HG03095 (cell line): Measurements from ENCODE around the gene UGGT2.
"Not testable (repeated sequence)": the region's sequence is repeated elsewhere in the genome, so short reads cannot be mapped to it uniquely, and the experiment has no call there.

Experiments used
- ATAC-seq: cut with Tn5 transposase; IDR thresholded peaks from one replicate; pipeline ENCODE4 v1.9.1; 2021; ENCODE audit warnings: moderate library complexity; ENCODE audit not compliant: unreplicated experiment

Gene UGGT2

DNA sequence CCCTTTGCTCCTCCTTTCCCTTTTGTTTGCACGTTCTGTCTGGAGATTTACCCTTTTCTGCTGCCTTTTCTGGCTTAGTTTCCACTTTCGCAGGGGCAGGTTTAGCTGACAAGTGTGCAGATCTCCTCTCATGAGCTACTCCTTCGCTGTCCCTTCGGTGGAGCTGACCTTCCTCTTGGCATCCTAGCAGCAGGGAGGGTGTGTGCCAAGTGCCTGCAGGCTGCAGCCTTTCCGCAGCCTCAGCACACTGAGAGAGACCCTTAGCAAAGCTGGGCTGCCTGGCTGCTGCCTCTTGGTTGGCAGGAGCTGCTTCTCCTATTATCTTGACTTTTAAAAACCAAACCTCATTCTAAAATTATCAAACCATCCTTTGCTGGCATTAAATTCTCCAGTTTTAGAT lies 243.8 kb downstream of the UGGT2 start:
- no peak for ATAC-seq

DNA sequence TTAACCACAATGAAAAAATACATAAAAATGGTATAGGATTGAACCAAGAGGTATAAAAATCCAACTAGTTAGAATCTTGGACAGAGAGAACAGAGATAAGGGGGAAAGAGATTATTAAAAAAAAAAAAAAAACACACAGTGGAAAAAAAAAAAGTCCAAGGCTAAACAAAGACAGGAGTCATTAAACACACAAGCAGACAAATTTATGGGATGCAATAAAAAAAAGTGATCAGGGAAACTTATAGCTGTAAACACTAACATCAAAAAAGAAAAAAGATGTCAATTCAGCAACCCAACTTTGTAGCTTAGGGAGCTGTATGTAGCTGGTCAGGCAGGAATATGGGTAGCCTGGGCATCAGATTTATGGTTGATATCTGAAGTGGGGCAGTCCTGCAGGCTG lies 247.3 kb downstream of the UGGT2 start:
- no peak for ATAC-seq

DNA sequence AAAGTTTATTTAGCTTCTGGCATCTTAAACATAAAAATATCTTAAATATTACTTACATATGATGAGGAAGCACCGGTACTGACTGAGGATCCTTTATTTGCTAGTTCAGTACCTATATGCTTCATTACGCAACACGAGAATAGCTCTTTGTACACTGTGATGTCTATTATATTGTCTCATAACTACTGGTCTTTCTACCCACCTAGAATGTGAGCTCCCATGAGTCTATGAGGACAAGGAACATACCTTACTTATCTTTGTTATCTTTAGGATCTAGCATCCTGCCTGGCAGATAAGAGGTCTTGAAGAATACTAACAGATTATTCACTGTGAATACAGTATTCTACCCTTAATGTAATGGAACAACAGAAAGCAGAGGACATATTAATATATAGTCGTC lies 251.4 kb downstream of the UGGT2 start:
- no peak for ATAC-seq

DNA sequence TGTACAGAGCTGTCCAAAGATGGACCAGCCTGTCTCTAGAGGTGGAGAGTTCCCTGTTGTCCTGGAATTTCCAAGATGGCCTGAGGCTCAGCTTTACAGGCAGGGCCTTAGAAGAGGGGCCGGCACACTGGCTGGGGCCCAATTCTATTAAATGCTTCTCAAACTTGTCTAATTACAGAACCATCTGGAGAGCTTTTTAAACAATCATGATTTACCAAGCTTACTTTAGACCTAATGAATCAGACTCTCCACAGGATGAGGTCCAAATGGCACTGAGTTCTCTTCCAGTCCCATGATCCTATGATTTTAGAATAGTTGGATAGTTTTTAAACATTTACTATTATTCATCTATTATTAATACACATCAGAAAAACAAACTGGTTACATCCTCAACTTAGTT lies 252.8 kb downstream of the UGGT2 start:
- no peak for ATAC-seq

- no peak for ATAC-seq
These were observed 256.2 kb downstream of the UGGT2 start for GRCh38 chr13:95797016-95797415.

- no peak for ATAC-seq
These were observed 259.4 kb downstream of the UGGT2 start for GRCh38 chr13:95793781-95794180.

GRCh38 chr13:95793018-95793555 lies 260.1 kb downstream of the UGGT2 start:
- ATAC-seq, result no peak

DNA sequence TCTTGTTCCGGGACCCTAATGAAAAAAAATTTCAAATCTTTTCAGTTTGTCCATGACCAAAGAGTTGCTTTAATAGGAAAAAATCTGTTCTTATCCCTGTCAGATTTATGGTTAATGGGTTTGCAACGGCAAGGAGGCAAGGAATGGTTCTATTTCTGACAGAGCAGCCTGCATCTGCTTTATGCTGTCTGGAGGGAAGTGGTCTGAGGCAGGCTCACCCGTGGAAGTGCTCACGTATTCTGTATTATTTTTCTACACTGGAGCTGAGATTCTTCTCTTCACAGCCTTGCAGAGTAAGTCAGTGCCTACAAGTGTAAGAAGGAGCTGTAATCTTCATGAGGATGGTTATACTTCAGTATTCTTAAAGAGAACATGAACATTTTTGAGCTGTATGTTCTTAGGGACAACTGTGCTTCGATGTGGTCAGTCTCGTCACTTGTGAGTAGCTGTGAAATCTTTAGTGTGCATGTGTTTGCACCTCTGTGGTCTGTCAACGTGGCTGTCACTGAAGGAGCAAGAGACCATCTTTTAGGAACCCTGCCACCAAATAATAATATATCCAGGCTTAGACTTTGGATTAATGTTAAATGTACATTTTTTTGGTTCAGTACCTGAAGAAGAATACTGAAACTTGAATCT lies 262.0 kb downstream of the UGGT2 start:
- ATAC-seq, result no peak

- not testable (repeated sequence) for ATAC-seq
These were observed 263.9 kb downstream of the UGGT2 start for GRCh38 chr13:95789315-95789714.

DNA sequence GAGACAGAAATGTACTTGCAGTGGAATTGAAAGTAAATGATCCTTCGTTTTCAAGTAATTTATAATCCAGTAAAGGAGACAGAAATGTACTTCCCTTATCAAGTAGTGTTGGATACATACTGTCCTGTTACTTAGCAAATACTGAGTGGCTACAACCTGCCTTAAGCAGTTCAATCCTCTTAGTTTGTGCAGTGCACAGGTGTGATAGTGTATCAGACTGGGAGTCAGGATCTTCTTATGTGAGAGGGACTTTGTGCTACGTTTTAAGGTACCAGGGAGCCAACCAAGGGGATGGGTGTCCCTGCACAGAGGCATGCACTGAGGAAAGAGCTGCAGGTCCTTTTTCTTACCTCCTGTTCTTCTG lies 265.1 kb downstream of the UGGT2 start:
- no peak for ATAC-seq

GRCh38 chr13:95787356-95788099 lies 265.7 kb downstream of the UGGT2 start:
- no peak for ATAC-seq

DNA sequence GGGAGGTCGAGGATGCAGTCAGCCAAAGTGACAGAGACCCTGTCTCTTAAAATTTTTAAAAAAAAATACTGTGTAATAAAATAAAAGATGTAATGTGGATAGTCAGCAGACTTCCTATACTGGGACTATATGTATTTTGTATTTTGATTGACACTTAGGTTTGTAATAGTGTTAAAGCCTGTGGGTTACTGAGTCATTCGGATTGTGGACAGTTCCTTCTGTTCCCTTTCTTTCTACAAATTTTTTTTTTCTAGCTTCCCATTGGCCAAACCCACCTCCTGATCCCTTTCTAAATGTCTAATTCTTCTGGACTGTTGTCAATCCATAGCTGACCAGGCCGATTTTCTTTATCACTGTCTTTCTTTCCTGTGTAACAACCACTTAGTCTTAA lies 268.3 kb downstream of the UGGT2 start:
- ATAC-seq, result no peak

DNA sequence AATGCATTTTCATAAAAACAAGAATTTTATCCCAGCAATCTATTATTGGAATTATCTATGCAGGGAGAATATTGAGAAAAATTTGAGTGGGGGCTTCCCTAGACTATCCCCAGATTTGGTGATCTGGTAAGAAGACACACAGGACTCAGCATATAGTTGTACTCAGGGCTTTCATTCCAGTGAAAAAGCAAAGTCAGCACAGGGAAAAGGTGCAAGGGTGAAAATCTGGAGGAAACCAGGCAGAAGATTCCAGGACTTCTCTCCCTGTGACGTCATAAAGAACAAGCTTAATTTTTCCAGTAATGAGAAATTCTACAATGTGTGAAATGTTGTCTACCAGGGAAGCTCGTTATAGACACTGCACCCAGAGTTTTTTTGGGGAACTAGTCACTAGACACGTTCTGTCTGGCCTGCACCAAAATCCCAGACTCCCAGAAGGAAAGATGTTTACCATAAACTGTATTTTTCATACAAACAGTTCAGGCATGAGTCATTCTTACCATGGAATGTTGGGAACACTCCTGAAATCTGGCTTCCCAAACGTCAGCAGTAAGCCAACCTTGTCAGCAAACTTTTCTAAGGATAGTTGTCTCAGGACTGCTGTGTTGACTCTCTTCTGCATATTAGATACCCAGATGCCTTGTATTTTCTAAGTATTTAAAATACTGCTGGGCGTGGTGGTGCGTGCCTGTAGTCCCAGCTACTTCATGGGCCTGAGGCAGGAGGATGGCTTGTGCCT lies 268.9 kb downstream of the UGGT2 start:
- no peak for ATAC-seq

GRCh38 chr13:95783747-95784146 lies 269.5 kb downstream of the UGGT2 start:
- no peak for ATAC-seq

DNA sequence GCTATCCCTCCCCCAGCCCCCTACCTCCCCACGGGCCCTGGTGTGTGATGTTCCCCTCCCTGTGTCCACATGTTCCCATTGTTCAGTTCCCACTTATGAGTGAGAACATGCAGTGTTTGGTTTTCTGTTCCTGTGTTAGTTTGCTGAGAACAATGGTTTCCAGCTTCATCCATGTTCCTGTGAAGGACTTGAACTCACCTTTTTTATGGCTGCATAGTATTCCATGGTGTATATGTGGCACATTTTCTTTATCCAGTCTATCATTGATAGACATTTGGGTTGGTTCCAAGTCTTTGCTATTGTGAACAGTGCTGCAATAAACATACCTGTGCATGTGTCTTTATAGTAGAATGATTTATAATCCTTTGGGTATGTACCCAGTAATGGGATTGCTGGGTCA lies 271.3 kb downstream of the UGGT2 start:
- ATAC-seq, result not testable (repeated sequence)

- ATAC-seq, result no peak
These were observed 272.2 kb downstream of the UGGT2 start for GRCh38 chr13:95781016-95781415.

DNA sequence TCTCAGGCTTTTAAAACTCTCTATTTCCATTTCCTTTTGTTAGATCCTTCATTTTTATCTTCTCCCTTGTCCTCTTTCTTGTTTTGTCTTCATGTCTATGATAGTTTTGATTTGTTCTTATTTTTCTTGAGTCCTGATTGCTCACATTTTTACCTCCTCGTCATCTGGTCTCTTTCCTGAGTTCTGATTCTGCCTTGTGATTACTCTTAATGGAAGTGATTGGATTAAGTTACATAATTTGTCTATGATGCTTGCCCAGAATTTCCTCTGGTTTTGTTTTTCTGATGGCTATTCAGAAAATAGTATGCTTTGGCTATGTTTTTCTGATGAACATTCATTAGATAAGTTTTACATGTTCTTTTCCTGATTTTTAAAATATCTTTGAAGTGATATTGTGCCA lies 273.7 kb downstream of the UGGT2 start:
- no peak for ATAC-seq

- ATAC-seq, result no peak
These were observed 281.3 kb downstream of the UGGT2 start for GRCh38 chr13:95771905-95772304.

GRCh38 chr13:95763601-95764000 lies 289.6 kb downstream of the UGGT2 start:
- ATAC-seq, result no peak

GRCh38 chr13:95762626-95763025 lies 290.6 kb downstream of the UGGT2 start:
- not testable (repeated sequence) for ATAC-seq

GRCh38 chr13:95756072-95756471 lies 297.1 kb downstream of the UGGT2 start:
- ATAC-seq, result no peak

DNA sequence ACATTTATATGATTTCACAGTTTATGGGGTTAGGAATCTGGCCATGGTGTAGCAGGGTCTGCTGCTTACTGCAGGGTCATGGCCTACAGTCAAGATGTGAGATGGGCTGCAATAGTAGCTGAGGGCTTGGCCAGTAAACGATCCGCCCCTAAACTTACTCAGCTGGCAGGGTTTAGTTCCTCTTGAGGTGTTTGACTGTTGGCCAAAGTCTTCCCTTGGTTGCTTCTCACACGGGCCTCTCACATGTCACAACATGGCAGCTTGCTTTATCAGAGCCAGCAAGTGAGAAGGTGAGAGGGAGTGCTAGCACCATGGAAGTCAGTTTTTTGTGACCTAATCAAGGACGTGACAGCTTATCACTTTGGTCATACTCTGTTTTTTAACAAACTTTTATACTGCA lies 299.1 kb downstream of the UGGT2 start:
- ATAC-seq, result no peak
